EH (cell line): Measurements from ENCODE around the gene STON2.
A peak's percentile ranks its signal among the peaks of the same experiment; 100 is the strongest.
"Not testable (repeated sequence)": the region's sequence is repeated elsewhere in the genome, so short reads cannot be mapped to it uniquely, and the experiment has no call there.

Experiments used
- DNase-seq: peaks from one replicate; pipeline ENCODE4 v3.0.0-alpha.2; 2015; ENCODE audit warnings: low read depth

Gene STON2, protein sequence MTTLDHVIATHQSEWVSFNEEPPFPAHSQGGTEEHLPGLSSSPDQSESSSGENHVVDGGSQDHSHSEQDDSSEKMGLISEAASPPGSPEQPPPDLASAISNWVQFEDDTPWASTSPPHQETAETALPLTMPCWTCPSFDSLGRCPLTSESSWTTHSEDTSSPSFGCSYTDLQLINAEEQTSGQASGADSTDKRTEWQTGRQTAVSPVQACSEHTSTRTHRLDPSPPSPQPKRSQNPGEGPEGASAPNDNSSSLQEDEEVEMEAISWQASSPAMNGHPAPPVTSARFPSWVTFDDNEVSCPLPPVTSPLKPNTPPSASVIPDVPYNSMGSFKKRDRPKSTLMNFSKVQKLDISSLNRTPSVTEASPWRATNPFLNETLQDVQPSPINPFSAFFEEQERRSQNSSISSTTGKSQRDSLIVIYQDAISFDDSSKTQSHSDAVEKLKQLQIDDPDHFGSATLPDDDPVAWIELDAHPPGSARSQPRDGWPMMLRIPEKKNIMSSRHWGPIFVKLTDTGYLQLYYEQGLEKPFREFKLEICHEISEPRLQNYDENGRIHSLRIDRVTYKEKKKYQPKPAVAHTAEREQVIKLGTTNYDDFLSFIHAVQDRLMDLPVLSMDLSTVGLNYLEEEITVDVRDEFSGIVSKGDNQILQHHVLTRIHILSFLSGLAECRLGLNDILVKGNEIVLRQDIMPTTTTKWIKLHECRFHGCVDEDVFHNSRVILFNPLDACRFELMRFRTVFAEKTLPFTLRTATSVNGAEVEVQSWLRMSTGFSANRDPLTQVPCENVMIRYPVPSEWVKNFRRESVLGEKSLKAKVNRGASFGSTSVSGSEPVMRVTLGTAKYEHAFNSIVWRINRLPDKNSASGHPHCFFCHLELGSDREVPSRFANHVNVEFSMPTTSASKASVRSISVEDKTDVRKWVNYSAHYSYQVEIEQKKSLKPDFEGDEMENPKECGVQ

DNA sequence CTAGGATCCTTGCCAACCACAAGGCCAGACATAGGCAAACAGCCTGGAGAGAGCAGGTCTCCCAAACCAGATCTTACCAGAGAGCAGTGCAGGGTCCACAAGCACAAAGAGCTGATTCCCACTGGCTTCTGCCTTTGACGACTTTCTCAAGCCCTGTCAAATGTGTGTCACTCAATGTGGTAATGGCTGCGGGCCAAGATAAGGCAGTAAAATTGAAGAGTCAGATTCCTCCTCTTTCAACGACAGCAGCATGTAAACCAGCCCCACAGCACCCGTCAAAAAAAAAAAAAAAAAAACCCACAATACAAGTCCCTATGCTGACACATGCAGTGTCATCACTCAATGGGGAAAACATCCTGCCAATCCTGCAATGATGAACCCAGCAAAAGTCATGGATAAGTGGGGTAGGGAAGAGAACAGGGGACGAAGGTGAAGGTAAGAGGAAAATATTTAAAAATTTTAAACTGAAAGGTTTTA is at the start of gene STON2:
Gene STON2 (minus strand): TSS at position 123 of the 477 bp plus-strand sequence. CDS start 1,942 bp downstream, outside the sequence.
- DNase-seq = peak; percentile 63

DNA sequence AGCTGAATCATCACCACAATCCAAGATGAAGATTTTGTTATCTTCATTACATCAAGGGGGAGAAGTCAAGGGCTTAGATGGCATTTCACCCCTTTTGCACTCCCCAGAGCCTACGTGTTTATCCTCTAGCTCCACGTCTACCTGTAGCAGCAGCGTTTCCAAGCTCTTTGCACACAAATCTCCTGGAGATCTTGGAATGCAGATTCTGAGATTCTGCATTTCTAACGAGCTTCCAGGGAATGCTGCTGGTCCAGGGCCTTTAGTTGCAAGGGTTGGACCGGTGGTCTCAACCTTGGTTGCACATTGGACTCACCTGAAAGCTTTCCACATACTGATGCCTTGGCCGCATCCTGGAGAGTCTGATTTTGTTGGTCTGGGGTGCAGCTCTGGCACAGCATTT is 49.5 kb upstream of the STON2 start:
- DNase-seq = no peak

DNA sequence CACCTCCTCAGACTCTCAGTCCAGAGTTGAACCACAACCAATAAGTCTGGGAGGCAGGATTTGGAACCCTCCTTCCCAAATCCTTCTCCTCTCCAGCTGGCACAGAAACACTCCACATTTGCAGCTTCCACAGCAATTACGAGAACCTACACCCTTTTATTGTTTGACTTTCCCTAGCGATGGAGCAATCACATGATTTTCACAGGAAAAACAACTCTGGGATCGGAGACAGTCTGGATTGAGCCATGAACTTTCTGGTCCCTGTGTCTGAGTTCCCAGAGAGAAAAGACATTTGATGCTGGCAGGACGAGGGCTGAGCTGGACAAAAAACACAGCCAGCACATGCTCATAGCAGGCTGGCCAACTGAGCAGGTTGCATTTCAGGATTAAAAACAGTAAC is 49.0 kb upstream of the STON2 start:
- DNase-seq = no peak

DNA sequence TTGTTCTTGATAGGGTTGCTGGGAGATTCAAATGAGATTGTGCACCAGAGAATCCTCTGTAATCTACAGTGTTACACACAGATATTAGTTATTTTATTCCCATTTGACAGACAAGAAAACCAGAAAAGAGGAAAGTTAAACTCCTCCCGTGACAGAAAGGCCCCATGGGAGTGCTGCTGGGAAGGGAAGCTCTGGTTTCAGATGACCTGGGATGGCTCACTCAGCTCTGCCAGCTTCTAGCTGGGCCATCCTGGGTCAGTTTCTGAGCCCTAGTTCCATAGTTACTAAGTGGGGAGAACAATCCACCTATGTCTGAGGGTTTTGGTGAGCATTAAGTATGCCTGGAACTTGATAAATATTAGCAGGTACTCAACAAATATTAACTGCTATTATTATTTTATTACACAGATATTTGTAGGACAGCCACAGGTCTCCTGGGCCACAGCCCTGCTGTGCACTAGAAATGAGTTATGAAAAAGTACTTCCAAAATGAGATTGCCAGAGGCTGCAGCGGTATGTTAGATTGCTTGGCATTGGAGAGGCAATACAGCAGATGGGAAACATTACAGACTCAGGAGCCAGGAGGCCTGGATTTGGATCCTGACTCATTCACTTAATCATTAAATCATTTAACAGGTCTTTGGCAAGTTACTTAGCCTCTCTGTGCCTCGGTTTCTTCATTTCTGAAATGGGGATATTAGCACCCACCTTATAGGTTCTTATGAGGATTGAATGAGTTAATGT is 47.1 kb upstream of the STON2 start:
- no peak for DNase-seq

DNA sequence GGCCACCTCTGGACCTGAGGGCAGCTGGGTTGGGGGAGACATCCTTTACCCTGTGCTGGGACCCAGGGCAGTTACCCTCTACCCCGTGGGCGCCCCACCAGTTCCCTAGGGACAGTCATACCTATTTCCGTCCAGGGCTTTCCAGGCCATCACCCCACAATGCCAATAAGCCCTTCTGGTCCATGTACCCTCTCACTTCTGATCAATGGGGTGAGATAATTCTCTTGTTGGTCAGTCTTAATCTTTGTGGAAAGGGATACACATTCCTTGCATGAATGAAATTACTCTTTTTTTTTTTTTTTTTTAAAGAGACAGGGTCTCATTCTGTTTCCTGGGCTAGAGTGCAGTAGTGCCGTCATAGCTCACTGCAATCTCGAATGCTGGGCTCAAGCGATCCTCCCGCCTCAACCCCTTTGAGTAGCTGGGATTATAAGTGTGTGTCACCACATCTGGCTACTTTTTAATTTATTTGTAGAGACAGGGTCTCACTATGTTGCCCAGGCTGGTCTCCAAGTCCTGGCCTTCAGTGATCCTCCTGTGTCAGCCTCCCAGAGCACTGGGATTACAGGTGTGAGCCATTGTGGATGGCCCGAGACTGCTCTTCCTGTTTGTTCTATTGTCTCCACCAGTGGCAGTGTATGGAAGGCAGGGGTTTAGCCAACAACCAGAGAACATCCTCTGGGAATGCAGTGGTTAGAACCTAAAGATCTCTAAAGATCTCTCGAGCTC is 46.3 kb upstream of the STON2 start:
- no peak for DNase-seq

DNA sequence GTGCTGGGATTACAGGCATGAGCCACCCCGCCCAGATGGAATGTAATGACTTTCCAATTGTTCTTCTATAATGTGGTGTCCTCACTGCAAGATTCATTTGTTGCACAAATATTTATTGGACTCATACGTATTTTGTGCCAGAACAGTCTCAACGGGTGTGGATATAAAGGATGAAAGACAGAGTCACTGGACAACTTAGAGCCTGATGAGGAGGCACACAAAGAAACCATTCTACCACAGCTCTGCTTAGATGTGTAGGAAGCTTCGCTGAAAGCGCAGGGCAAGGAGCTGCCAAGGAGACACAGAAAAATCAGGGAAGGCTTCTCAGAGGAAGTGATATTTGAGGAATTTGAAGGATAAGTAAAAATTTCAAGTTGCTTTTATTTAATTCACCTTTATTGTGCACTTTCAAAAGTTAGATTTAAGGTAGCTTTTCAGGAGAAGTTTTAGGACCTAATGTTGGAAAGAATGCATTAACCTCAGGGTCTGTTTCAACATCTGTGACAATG is 41.6 kb upstream of the STON2 start:
- DNase-seq = no peak

DNA sequence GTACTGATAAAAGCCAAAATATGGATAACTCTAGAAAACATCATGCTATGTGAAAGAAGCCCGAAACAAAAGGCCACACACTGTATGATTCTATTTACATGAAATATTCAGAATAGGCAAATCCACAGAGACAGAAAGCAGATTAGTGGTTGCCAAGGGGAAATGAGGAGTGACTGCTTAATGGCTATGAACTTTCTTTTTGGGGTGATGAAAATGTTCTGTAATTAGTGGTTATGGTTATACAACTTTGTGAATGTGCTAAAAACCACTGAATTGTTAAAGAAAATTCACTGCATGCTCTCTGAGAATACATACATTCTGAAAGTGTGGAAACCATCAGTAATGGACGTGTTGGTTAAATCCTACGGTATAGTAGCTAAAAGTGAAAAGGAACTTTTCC is 39.9 kb upstream of the STON2 start:
- no peak for DNase-seq

DNA sequence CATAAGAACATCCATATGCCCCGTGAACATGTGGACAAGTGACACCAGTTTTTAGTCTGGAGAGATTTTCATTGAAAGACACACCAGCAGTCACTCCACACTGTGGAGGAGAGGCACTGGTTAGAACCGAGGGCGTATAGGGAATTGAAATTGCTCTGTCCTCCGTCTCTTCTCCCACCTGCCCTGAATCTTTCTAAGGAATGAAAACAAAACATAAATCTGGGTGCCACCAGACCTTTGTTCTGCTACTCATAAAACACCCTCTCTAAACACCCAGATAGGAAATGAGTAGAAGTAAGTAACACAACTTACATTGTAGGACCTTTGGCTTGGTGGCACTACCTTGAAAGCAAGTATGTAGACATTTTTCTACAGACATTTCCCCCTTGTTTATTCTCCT is 37.1 kb upstream of the STON2 start:
- no peak for DNase-seq

DNA sequence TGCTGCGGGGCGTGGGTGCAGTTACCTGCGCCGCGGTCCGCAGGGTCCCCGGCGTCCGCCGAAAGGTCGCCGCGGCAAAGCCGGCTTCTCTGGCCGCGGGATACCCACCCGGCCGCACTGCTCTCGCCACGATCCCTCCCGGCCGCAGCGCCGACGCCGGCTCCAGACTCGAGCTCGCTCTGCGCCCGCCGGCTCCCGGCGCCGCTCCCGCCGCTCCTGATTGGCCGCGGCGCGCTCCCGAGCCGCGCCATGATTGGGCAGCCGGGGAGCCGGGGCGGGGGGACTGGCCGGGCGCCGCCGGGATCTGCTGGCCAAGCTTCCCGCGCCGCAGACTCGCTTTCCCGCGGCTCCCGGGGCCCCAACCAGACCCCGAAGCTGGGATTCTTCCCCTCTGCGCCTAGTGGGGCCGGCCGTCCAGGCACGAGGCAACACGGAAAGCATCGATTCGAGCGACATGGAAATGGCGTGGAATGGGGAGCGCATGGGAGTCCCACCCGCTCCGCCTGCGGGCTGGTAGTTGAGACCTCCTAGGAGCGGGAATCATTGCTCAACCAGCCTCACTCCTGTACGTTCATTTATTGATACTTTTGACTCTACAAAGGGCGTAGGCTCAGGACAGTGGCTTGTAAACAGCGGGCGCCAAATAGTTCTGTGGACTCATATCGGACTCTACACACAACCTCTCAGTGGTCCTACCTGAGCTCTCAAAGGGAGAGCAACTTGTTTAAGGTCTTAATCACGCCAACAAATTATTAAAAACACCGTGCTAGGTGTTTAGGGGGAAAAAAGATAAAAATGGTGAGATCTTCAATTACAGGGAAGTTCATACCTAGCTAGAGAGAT is 36.4 kb upstream of the STON2 start:
- DNase-seq = peak; percentile 56

DNA sequence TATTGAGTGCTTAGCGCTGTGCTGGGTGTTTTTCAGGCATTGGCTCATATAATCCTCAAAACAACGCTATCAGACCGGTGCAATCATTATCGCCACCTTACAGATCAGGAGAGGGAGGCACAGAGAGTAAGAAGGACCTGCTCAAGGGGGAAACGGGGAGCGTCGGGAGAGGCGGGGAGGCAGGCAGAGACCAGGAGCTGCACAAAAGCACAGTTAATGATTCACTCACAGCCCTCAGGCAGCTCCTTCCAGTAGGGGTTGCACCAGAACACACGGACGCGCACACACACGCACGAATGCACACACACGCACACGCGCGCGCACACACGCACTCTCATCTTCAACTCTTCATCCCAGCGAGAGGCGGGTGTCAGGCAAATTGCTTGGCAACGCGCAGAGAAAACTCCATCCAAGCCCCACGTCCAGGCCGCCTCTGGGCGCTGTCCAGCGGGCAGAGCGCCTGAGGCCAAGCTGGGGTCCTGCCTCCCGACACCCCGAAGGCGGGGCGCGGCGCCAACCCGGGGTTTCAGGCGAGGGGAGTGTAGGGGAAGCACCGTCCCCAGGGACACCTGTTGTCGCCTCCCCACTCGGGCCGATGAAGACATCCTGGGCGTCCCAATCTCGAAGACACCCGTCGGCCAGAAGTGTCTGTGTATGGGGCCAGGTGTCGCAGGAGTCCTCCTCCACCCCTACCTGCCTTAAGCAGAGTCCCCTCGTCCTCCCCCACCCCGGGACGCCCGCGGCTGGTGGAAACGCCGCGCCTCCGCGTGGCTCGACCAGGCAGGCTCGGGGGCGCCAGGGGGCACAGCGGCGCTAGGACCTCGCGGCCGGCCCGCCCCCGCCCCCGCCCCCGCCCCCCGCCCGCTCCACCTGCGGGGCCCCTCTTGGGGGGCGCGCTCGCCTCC is 35.5 kb upstream of the STON2 start:
- DNase-seq = peak; percentile 19

DNA sequence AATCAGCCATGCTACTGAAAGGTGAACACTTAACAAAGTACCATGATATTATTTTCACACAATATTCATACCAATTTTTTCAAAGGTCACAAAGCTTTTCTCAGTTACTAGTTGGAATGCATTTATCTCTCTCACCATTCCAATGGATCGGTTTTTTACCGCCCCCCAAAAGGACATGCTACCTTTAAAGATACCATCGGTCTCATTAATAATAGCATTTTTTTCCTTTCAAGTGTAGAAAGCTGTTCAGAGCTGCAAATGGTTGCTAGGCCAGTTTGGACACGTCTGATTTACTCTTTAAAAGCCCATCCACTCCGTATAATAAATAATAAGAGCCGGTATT is 34.9 kb upstream of the STON2 start:
- DNase-seq = no peak

DNA sequence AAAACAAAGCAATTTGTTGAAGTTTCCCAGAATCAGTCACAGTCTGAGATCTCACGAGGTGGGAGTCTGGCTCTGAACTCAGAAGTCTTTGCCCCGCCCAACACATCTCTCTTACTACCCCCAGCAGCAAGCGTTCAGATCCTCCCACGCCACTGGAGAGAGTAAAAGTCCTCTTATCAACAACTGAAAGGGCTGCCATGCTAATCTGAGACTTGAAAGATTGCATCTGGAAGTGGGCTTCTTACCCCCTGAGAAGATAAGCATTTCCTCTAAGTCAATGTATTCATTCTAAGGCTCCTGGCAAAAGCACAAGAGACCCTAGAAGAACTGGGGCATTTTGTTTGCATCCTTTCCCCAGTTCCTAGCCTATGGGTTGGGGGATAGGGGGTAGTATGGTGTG is 34.1 kb upstream of the STON2 start:
- no peak for DNase-seq

DNA sequence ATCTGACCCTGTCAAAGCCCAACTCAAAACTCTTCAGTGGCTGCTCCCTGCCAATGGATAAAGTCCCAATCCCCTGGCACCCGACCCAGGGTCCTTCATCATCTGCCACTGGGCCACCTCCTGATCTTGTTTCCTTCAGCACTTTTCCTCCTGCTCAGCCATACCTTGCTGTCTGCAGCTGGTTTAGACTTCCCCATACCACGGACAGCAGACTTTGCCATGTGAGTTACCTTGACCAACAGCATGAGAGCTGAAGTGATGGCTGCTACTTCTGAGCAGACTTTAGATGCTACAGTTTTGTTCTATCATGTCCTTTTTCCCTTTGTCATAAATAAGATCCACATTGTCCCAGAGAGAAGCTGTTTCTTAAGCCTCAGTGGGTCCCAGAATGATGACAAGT is 33.3 kb upstream of the STON2 start:
- DNase-seq = no peak

DNA sequence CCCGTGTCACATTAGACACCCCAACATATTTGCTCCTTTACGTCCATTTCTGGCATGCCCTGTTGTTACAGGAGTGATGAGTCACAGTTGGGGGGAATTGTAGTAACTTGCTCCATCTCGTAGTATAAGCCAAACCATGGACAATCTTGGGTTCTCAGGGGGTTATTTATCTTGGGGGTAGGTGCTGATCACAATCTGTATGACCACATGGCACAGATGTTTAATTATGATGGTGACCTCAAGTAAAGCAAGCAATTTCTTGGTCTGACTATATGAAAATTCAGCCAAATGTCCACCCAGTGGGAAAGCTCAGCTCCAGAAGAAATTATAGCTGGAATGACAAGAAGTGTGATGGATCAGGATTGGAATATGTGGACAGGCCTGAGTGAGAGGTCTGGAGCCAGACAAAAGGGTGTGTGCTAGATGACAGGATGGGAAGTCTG is 32.1 kb upstream of the STON2 start:
- no peak for DNase-seq

DNA sequence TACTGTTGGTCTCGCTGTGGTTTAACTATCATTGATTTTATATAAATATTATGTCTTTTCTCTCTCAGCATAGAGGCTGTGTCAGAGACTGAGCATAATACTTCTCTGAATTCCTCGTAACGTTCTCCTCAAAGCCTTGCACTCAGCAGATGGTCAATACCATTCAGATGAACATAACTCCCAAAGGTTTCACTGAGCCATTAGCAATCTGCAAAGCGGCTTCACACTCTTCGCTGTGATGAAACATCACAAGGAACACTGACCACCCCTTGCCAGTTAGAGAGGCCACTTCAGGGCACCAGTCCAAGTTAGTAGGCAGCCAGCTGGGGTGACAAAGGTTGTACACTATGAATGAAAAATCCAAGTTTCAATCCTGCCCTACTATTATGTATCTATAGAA is 30.1 kb upstream of the STON2 start:
- DNase-seq = no peak

DNA sequence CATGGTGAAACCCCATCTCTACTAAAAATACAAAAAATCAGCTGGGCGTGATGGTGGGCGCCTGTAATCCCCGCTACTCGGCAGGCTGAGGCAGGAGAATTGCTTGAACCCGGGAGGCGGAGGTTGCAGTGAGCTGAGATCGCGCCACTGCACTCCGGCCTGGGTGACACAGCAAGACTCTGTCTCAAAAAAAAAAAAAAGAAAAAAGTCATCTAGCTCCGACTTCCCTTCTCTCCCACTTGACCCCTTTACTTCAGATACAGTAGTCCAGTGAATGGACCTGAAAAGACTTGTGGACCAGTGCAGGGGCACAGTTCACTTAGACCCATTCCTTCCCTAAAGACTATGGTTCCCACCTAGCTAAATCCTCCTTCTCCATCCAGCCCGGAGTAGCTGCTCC is 29.6 kb upstream of the STON2 start:
- DNase-seq = not testable (repeated sequence)

DNA sequence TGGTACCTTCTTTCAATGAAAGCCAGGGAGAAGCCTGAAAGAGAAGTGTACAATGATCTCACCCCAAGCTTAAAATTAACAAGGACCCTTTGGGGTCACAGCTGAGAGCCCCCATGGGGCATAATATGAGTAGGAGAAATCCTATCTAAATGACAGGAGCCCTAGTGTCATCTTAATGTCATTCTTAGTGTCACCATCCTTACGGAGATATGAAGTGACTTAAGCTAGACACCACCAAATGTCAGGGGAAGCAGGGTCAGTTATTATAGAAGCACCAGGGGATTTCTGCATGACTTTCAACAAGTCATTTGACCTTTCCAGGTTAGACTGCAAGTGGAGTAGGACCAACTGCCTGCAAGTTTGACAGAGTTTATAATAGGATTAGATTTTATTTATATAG is 28.9 kb upstream of the STON2 start:
- no peak for DNase-seq

DNA sequence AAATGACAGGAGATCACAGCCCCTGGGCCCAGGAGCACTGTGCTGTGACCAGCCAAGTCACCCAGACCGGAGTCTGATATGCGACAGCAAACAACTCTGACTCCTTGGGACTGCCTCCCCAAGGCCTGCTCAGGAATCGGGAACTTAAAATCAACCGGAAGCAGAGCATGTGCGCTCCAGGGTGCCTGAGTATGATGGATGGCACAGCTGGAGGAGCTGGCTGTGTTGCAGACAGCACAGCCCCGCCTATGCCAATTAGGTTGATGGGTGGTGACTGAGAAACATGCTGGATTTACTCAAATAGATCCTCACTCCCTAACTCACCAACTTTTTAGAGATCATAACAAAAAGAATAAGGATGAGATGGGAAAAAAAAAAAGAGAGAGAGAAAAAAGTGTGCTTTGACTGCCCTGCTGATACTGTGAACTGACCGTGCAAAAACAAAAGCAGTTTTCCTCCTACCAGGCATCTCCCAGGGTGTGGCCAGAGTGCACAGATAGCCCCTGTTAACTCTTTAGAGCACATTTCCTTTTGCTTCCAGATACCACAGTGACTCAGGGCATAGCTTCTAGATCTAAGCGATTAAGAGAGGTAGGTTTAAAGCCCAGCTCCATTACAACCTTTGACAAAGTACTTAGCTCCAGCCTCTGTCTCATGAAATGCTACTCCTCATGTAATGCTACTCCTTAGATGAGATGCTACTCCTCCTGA is 27.4 kb upstream of the STON2 start:
- no peak for DNase-seq

DNA sequence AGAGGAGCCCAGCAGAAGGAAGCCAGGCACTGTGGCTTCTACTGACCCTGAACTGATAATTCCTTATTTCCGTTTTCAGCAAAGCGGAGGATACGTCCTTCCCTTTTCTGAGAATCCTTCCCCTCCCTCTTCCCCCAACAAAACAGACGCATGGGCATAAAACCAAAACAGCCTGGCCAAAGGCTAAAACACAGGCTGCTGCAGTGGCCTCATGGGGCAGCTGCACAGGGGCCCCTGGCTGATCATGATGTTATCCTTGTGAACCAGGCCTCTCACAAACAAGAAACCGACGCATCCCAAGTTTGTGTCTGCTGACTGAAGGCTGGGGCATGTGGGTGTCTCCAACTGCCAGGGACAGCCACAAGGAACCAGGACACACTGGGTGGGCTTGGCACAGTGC is 23.4 kb upstream of the STON2 start:
- DNase-seq = no peak
